SK-N-SH (cell line): Measurements from ENCODE around the gene SIM1.

Source experiments
- EP300 ChIP-seq, 2 experiments: IDR thresholded peaks; 2 replicates each; pipeline versions ENCODE4 v1.4.0 to v1.6.1; 2012; ENCODE audit warnings: borderline replicate concordance in 1 of 2, low read depth in 1 of 2, low read length in 1 of 2
- FOXJ3 ChIP-seq: sonication (generic); formaldehyde crosslinking; IDR thresholded peaks from 2 replicates; pipeline ENCODE4 v1.5.1; 2020; ENCODE audit warnings: mild to moderate bottlenecking, missing genetic modification reagents
- GABPA ChIP-seq: IDR thresholded peaks from 2 replicates; pipeline ENCODE4 v1.4.0; 2012; ENCODE audit warnings: low read depth, mild to moderate bottlenecking
- GATA2 ChIP-seq: sonication (generic); formaldehyde crosslinking; IDR thresholded peaks from 2 replicates; pipeline ENCODE4 v1.5.0; 2020; ENCODE audit warnings: mild to moderate bottlenecking, missing genetic modification reagents
- JUND ChIP-seq: IDR thresholded peaks from 2 replicates; pipeline ENCODE4 v1.4.0; 2012
- MXI1 ChIP-seq: IDR thresholded peaks from 2 replicates; pipeline ENCODE4 v1.6.1; 2012; ENCODE audit warnings: mild to moderate bottlenecking, low read depth, low read length, improper control_type of control experiment
- POLR2AphosphoS5 ChIP-seq: IDR thresholded peaks from 2 replicates; pipeline ENCODE4 v1.6.1; 2012; ENCODE audit warnings: low read depth, low read length
- RFX5 ChIP-seq: IDR thresholded peaks from 2 replicates; pipeline ENCODE4 v1.6.1; 2012; ENCODE audit warnings: mild to moderate bottlenecking, improper control_type of control experiment, low read length
- SMC3 ChIP-seq: IDR thresholded peaks from 2 replicates; pipeline ENCODE4 v1.6.1; 2012; ENCODE audit warnings: low read depth, low read length, improper control_type of control experiment
- TEAD4 ChIP-seq: IDR thresholded peaks from 2 replicates; pipeline ENCODE4 v1.4.0; 2012; ENCODE audit warnings: mild to moderate bottlenecking, borderline replicate concordance; ENCODE audit not compliant: insufficient read depth
- TF ChIP-seq, protein P1 (sequence below): fragments of 200-600 bp; sonication (generic); IDR thresholded peaks from 2 replicates; pipeline ENCODE4 v1.6.1; 2017; ENCODE audit warnings: antibody characterized with exemption, mild to moderate bottlenecking, moderate library complexity
- TF ChIP-seq, protein P2 (sequence below): IDR thresholded peaks from 2 replicates; pipeline ENCODE4 v1.6.1; 2012; ENCODE audit warnings: mild to moderate bottlenecking, low read depth, low read length, moderate library complexity
- TF ChIP-seq, protein P3 (sequence below): IDR thresholded peaks from 2 replicates; pipeline ENCODE4 v1.4.0; 2012; ENCODE audit warnings: low read depth
- TF ChIP-seq, protein P4 (sequence below): IDR thresholded peaks from 2 replicates; pipeline ENCODE4; 2012

DNA sequence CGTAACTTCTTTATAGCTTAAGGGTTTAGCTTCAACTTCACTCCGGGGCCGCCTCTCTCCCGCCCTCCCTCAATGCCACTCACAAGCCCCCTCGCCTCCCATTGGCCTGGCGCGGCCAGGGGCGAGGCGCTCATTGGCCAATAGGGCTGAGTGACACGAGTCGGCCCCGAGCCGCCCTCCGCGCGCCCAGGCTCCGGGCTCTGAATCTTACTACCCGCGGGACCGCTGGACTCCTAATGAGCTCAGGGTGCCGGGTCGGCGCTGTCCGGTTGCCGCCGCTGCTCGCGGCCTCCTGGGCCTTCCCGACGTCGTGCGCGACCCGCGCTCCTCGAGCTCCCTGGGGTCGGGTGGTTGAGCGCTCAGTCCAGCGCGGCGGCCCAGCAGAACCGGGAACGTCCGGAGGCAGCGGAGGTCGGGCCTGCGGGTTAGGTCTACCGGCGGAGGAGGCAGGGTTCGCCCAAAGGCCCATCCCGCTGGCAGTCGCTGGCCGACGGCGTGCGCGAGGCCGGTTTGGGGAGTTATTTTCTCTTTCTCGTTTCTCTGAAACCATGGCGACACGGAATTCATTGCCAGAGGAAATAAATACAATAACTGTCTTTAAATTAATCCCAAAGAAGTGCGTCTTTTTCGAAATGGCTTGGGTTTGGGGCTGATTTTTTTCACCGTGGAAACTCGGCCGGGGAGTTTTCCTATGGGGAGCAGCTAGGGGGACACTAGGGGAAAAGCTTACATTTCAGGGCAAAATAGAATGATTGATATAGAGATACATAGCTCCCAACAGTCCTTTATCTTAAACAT is at the start of gene SIM1:
- TF ChIP-seq, protein P1, sequence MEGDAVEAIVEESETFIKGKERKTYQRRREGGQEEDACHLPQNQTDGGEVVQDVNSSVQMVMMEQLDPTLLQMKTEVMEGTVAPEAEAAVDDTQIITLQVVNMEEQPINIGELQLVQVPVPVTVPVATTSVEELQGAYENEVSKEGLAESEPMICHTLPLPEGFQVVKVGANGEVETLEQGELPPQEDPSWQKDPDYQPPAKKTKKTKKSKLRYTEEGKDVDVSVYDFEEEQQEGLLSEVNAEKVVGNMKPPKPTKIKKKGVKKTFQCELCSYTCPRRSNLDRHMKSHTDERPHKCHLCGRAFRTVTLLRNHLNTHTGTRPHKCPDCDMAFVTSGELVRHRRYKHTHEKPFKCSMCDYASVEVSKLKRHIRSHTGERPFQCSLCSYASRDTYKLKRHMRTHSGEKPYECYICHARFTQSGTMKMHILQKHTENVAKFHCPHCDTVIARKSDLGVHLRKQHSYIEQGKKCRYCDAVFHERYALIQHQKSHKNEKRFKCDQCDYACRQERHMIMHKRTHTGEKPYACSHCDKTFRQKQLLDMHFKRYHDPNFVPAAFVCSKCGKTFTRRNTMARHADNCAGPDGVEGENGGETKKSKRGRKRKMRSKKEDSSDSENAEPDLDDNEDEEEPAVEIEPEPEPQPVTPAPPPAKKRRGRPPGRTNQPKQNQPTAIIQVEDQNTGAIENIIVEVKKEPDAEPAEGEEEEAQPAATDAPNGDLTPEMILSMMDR: no peak
- TF ChIP-seq, protein P2, sequence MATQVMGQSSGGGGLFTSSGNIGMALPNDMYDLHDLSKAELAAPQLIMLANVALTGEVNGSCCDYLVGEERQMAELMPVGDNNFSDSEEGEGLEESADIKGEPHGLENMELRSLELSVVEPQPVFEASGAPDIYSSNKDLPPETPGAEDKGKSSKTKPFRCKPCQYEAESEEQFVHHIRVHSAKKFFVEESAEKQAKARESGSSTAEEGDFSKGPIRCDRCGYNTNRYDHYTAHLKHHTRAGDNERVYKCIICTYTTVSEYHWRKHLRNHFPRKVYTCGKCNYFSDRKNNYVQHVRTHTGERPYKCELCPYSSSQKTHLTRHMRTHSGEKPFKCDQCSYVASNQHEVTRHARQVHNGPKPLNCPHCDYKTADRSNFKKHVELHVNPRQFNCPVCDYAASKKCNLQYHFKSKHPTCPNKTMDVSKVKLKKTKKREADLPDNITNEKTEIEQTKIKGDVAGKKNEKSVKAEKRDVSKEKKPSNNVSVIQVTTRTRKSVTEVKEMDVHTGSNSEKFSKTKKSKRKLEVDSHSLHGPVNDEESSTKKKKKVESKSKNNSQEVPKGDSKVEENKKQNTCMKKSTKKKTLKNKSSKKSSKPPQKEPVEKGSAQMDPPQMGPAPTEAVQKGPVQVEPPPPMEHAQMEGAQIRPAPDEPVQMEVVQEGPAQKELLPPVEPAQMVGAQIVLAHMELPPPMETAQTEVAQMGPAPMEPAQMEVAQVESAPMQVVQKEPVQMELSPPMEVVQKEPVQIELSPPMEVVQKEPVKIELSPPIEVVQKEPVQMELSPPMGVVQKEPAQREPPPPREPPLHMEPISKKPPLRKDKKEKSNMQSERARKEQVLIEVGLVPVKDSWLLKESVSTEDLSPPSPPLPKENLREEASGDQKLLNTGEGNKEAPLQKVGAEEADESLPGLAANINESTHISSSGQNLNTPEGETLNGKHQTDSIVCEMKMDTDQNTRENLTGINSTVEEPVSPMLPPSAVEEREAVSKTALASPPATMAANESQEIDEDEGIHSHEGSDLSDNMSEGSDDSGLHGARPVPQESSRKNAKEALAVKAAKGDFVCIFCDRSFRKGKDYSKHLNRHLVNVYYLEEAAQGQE: no peak
- no peak for TF ChIP-seq EP300 (IDR thresholded peaks at IDR 0.05; ENCODE audit: borderline replicate concordance in 1 of 2, low read depth in 1 of 2, low read length in 1 of 2)
- no peak for TF ChIP-seq POLR2AphosphoS5
- TF ChIP-seq, protein P3, sequence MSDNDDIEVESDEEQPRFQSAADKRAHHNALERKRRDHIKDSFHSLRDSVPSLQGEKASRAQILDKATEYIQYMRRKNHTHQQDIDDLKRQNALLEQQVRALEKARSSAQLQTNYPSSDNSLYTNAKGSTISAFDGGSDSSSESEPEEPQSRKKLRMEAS: no peak
- no peak for TF ChIP-seq FOXJ3 (CRISPR knock-in tag)
- TF ChIP-seq GABPA: no peak
- TF ChIP-seq, protein P4, sequence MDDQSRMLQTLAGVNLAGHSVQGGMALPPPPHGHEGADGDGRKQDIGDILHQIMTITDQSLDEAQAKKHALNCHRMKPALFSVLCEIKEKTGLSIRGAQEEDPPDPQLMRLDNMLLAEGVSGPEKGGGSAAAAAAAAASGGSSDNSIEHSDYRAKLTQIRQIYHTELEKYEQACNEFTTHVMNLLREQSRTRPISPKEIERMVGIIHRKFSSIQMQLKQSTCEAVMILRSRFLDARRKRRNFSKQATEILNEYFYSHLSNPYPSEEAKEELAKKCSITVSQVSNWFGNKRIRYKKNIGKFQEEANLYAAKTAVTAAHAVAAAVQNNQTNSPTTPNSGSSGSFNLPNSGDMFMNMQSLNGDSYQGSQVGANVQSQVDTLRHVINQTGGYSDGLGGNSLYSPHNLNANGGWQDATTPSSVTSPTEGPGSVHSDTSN: peak; percentile 99
- TF ChIP-seq TEAD4: no peak
- no peak for TF ChIP-seq RFX5
- no peak for TF ChIP-seq SMC3
- TF ChIP-seq MXI1: no peak
- TF ChIP-seq GATA2 (CRISPR knock-in tag): no peak
- TF ChIP-seq JUND: no peak
